Activated T-cell treated with anti-CD3 and anti-CD28 coated beads for 1 hour (primary cell): ENCODE data around the gene KCNK1.

ENCODE experiments used
- DNase-seq: peaks from one replicate; pipeline ENCODE4 v3.0.0-alpha.2; 2020; ENCODE audit warnings: low read depth

The KCNK1 gene

DNA sequence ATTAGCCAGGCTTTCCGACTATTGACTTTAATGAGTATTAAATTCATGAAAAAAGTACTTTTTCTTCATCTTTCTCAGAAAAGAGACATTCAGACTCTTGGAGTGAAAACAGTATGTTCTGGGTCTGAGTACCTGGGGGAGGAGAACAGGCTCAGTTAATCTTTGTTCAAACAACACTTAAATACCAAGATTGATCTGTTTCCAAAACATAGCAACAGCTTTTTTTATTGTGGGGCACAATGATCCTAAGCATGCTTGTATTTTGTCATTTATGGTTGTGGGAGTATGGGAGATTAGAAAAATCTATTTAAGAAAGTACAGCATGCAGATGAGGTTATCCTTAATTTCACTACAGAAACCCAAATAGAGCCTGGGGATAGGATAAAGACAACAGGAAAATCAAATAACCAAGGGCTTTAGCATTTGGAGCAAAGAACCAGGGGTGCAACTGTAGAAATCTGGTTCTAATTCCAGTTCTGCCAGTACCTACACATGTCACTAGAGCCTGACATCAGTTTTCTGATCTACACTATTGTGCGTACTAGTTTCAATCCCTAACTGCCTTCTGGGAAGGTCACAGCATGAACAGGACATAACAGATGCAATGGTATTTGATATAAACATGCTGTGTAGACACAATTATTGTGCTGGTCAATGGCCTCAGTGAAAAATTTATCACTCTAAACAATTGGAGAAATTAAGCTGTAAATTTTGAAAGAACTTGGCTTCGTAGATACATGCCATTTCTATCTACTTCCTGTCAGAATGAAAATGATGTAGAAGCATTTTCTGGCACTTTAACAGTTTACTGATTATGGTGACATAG lies 91.2 kb downstream of the KCNK1 start:
- DNase-seq = no peak

DNA sequence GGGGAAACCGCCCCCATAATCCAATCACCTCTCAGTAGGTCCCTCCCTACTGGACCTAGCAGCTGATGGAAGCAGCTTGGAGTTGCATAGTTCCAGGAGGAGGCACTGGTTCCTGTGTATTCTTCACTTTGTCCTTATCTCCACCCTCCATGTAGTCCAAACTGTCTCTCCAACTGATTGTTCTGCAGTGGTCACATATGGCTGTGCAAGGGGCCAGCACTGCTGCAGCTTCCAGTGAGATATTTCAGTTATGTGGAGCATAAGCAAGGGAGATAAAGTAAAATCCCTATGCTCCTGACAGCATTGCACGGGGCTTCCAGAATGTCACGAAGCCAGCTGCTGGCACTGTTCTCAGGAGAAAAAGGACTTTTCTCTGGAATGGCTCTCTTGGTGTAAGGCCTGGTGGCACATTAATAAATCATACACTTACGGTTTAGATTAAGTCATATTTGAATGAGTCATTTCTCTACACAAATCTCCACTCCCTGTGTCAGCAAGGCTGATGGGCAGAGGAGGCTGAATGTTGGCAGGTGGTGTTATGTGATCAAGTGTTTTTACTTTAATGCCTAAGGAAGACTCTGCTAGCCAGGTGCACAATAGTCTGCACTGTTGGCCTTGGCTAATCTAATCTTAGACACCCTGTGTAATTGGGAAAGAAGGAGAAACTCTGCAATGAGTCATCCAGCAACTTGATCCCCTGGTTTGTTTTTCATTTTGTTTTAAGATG lies 93.4 kb downstream of the KCNK1 start:
- DNase-seq = no peak

DNA sequence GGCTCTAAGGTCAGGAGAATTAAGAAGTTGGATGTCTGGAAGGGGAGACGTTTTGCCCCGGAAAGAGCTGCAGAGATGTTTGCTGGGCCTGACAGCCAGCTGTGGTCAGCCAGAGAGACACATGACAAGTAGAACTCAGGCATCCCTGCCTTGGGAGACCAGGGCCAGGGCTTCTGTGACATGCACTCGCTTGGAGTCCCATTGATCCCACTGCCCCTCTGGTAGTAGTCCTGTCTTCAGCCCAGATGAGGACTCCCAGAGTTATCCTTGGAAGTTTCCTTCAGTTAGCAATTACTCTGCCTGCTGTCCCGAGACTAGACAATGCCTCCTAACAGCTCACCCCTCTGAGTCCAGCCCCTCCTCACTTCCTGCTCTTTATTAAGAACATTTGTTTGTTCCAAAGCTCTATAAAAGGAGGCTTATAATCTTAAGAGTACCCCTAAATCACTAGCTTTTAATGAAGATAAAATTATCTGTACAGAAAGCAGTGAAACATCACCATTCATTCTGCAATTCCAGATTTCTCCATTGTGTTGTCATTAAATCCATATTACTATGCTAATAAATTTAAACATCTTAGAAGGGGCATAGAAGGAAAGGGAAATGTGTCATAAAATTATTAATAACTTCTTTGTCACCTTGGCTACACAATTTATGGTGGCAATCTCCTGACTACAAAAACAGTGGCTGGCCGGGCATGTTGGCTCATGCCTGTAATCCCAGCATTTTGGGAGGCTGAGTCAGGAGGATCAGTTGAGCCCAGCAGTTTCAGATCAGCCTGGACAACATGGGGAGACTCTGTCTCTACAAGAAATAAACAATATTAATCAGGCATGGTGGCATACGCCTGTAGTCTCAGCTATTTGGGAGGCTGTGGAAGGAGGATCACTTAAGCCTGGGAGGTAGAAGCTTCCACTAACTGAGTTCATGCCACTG lies 94.2 kb downstream of the KCNK1 start:
- DNase-seq = no peak

DNA sequence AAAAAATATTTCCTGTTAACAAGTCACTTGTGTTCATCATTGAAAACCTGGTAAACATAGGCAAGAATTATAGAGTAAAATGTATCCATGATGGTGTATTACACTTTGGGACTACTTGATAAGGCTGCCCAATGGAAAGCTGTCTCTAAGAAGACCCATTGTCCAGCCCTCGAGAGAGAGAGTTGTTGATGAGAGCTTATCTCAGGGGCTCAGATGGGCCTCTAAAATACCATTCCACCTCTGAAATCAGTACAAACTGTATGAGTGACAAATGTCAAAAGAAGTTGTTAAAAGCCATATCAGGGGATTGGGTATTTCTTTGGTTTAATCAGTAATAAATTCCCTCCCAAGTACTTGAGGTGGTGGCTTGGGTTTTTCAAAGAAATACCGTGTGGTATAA lies 96.1 kb downstream of the KCNK1 start:
- no peak for DNase-seq

DNA sequence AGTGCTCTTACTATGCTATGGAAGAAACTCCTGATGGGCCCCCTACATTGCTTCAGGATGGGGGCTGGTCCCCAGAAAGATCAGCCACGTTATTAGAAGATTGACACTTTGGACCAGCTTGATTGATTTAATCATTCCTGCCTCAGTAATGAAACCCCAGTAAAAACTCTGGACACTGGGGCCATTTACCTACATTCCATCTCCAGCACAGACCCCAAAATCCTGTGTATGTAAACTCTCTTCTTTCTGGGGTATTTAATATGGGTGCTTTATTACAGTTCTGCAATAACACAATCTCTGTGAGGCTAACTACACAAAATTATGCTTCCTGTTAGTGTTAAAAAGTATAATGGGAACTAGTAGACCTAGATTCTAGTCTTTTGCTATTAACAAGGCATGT lies 96.6 kb downstream of the KCNK1 start:
- DNase-seq = no peak

DNA sequence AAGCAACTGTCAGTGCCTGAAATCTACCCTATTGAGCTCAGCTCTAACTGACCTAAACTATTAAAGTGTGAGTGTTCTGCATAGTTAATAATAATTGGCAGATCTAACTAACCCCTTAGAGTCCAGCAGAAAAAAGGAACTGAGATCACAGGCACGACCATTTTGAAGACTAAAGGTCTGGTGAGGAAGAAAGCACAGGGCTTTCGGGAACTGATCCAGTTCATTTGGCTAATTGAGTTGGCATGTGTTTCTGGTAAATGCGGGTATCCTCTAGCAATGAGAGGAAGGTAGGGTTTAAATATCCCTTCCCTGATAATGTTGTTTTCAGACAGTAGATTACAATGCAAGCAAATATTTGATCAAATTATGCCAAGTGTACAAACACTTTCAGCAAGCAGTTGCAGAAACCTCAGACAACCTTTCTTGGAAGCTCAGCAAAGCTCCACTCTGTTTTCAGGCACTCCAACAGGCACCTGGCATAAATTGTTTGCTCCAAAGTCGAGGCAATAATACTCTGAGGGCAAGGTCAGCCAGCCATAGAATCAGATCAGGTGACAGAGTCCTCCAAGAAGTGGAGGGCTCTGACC lies 100.8 kb downstream of the KCNK1 start:
- DNase-seq = no peak

DNA sequence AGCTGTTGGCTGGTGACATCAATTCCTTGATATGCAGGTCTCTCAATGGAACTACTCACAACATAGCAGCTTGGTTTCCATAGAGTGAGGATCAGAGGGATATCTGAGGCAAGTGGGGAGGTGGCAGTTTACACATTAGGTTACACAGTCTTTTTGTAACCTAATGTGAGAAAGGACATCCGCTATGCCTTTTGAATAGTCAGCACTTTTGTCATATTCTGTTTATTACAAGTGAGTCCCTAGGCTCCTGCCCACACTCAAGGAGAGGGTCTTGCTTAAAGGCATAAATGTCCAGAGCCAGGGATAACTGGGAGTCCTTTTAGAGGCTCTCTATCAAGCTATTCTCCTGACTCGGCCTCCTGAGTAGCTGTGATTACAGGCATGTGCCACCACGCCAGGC lies 104.2 kb downstream of the KCNK1 start:
- DNase-seq = no peak

DNA sequence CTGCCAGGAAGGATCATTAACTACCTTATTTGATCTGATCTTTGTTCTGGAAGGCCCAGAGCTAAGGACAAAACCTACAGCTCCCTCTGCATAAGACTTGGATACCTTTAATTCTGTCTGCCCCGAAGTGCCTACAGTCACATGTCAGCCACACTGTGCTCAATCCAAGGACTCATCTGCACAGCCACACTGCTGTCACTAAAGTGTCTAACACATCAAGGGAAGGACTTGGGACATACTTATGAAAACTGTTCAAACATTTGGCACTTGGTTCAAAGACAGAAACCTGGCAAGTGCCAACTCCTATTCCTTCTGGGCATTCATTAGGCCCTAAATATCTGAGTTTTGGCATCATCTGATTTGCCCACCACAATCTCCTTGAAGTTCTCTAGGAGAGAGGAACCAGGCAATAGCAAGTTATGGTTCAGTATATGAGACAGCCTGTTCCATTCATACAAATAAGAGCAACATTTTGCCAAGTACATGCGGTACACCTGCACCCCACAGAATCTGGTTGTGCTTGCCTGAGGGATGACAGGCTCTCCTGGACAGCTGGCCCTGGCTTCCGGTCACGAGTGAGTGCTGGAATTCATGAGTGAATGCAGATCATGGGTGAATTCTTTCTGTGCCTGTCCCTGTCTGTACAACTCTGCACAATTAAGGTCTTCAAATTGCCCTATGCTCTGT lies 105.9 kb downstream of the KCNK1 start:
- no peak for DNase-seq

DNA sequence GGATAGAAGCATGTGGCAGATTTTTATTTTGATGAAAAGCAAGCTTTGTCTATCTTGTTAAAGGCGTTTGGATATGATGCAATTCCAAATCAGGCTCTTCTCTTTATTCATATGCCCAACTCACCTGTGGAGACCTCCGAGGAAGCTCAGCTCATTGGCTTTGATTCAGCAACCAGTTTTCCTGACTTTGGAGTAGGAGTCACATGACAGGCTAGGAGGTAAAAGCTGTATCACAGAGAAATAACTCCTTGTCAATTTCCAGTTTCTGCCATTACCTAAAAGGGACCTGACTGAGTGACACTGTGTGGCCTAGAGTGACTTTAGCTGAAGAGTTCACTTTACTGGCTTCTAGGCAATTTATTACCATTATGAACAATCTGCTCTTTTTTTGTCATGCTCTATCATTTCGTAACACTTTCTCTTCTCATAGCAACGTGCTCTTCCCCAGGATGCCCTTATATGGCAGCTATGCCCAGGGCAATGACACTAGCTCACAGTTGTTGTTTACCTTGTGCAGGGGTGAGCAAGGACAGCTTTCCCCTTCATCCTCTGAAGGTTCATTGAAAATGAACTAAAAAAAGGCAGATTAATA lies 107.2 kb downstream of the KCNK1 start:
- no peak for DNase-seq
